ENCODE data around the gene OSGIN1.

Gene OSGIN1

DNA sequence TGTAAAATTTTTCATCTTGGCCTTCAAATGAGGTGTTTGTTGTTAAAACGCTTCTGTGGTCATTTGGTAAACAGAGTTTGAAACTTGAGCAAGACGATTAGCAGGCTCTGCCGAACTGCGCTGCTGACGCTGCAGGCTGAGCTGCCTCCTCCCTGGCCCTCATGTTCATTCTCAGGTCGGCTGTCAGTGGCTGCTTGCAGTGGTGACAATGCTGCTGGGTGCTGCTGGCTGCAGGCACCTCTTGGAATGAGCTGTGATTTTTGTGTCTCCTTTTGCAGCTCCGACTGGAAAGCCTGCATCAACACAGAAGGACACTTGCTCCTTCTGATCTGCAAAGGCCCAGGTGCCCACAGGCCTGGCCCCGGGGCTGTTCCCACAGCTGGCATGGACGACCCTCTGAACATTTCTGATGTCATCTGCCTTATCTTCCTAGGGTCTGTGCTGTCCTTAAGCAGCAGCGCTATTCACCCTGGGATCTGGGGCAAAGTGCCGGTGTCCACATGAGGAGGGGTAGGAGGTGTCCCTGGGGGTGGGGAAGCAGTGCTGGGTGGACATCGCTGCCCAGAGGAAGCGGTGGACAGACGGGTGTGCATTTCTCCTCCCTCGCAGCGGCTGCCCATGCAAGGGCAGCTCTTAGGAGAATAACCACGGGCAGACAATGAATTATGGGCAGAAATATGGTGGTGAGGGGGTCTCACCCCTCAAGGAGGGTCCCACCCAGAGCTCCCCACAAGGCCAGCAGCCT is 23.1 kb upstream of the OSGIN1 start:
- TF ChIP-seq, protein P1, sequence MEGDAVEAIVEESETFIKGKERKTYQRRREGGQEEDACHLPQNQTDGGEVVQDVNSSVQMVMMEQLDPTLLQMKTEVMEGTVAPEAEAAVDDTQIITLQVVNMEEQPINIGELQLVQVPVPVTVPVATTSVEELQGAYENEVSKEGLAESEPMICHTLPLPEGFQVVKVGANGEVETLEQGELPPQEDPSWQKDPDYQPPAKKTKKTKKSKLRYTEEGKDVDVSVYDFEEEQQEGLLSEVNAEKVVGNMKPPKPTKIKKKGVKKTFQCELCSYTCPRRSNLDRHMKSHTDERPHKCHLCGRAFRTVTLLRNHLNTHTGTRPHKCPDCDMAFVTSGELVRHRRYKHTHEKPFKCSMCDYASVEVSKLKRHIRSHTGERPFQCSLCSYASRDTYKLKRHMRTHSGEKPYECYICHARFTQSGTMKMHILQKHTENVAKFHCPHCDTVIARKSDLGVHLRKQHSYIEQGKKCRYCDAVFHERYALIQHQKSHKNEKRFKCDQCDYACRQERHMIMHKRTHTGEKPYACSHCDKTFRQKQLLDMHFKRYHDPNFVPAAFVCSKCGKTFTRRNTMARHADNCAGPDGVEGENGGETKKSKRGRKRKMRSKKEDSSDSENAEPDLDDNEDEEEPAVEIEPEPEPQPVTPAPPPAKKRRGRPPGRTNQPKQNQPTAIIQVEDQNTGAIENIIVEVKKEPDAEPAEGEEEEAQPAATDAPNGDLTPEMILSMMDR (IDR thresholded peaks at IDR 0.05): no peak
- no peak for TF ChIP-seq ZFX (IDR thresholded peaks at IDR 0.05; ENCODE audit: borderline replicate concordance)
- H3K27ac ChIP-seq: no peak overlapping the region

DNA sequence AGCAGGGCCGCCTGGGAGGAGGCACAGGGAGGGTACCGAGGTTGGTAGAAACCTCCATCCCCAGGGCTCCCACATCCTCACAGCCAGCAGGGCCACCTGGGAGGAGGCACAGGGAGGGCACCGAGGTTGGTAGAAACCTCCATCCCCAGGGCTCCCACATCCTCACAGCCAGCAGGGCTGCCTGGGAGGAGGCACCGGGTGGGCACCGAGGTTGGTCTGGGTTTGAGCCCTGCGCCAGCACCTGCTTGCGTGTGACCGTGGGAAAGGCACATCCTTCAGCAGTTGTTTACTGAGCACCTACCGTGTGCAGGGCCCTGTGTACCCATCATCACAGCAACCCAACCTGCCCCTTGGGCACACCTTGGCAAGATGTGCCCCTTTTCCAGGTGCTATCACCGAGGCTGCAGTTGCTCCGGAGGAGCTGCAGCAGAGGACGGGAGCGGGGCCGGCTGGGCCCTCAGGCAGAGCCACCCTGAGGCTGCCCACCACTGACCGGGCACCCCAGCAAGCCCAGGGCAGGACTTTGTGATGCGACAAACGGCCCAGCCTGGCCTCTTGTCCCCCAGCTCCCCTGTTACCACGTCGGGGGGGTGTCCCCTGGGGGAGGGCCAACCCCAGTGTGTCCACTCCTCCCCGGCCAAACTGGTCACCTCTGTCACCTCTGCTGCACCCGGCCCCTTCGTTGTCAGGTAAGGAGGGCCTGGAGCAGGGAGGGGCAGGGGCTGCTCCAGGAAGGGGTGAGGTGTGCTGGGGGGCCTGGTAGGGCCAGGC is 22.1 kb upstream of the OSGIN1 start:
- TF ChIP-seq ZFX (IDR thresholded peaks at IDR 0.05; ENCODE audit: borderline replicate concordance): no peak
- TF ChIP-seq, protein P1 (IDR thresholded peaks at IDR 0.05): no peak
- H3K27ac ChIP-seq: no peak overlapping the region

DNA sequence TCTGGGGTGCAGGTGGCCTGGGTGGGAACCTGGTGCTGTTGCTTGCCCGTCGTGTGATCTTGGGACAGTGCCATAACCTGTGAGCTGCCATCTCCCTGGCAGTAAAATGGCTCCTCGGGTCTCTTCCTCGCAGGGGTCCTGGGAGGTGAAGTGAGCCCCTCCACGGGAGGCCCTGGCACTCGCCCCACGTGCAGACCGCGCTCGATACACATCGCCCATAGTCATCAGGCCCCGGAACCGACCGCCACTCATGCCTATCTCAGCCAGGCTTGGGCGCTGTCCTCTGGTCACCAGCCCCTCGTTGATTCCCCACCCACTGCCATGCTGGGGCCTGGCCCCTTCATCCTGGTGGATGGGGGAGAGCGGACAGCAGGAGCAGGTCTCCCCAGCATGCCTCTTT is 21.5 kb upstream of the OSGIN1 start:
- TF ChIP-seq, protein P1 (IDR thresholded peaks at IDR 0.05): no peak
- no peak for TF ChIP-seq ZFX (IDR thresholded peaks at IDR 0.05; ENCODE audit: borderline replicate concordance)
- no peak overlapping the region for H3K27ac ChIP-seq

DNA sequence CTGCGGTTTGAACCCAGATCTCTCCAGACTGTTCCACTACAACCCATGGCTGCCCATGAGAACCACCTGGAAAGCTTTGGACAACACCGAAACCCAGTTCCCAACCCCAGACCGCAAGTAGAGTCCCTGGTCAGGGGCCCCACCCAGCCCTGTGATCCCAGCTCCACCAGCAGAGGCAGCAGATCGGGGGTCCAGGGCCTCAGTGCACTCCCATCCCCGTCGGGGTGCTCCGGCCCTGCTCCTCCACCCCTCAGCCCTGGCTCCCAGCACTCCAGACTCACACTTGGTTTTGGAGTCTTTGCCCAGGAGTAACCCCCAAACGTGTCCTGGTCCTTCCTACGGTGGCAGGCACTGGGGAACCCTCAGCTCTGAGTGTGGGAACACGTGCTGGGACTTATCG is 20.7 kb upstream of the OSGIN1 start:
- no peak for TF ChIP-seq ZFX (IDR thresholded peaks at IDR 0.05; ENCODE audit: borderline replicate concordance)
- TF ChIP-seq, protein P1 (IDR thresholded peaks at IDR 0.05): no peak
- H3K27ac ChIP-seq: no peak overlapping the region

DNA sequence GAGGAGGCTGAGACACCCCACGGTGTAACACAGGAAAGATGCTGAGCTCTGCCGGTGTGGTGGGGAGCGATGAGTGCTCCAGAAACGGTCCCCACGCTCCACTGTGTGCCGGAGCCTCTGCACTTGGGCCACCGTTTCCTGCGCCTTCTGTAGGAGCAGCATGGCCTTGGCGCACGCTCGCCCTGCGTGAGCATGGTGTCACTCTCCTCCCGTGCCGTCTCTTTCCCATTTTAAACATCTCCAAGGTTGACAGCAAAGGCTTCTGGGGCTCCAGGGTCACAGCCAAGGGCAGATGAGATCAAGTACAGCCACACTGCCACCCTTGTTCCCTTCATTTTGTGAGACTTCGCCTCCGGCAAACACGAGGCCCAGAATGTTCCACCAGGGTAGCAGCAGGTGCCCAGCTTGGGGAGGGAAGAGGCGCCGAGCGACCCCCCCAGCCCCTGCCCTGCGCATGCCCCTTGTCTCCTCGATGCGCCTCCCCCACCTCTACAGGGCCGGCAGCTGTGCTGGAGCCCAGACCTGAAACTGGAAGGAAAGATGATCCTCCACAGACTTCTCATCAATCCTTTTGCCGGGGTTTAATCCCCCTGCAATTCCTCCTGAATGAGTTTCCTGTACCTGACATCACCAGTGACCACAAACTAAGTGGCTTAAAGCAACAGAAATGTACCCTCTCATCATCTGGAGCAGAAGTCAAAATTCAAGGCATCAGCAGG is 19.9 kb upstream of the OSGIN1 start:
- no peak overlapping the region for H3K27ac ChIP-seq
- TF ChIP-seq ZFX (IDR thresholded peaks at IDR 0.05; ENCODE audit: borderline replicate concordance): no peak
- TF ChIP-seq, protein P1 (IDR thresholded peaks at IDR 0.05): no peak

DNA sequence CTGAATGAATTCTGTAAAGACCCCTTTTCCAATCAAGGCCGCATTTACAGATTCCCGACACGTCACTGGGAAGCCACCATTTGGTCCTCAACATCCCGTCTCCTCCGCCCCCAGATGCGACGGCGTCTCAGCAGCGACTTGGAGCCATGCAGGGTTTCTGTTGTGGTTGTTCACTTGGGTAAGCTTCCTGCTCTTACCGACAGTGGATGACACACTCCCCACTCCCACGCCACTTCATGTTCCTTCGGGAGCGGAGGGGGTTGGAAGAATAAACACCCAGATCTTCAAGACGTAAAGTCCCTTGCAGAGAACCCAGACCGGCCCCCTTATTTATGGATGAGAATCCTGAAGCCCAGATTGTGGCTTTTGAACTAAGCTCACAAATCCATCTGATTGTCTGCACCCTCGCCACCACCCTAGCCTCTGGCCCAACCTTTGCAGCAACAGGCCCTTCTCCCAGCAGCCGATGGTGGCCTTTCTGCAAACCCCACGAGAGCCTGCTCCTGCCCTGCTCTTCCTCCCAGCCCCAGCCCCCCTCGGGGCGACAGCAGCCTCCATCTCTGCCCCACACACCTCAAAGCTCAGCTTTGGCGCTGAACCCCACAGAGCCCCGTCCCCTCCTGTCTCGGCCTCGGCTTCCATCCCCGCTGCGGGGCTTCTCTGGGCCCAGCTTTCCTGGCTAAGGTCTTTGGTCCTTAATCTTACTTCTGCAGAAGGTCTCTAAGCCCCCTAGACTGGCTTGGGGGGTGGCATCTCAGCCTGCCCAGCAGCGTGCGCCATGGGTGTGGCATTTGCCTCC is 19.0 kb upstream of the OSGIN1 start:
- H3K27ac ChIP-seq: no peak overlapping the region
- no peak for TF ChIP-seq ZFX (IDR thresholded peaks at IDR 0.05; ENCODE audit: borderline replicate concordance)
- TF ChIP-seq, protein P1 (IDR thresholded peaks at IDR 0.05): no peak
